ENCODE measurements around the gene RABAC1.
A peak's percentile ranks its signal among the peaks of the same experiment; 100 is the strongest.

Gene RABAC1

DNA sequence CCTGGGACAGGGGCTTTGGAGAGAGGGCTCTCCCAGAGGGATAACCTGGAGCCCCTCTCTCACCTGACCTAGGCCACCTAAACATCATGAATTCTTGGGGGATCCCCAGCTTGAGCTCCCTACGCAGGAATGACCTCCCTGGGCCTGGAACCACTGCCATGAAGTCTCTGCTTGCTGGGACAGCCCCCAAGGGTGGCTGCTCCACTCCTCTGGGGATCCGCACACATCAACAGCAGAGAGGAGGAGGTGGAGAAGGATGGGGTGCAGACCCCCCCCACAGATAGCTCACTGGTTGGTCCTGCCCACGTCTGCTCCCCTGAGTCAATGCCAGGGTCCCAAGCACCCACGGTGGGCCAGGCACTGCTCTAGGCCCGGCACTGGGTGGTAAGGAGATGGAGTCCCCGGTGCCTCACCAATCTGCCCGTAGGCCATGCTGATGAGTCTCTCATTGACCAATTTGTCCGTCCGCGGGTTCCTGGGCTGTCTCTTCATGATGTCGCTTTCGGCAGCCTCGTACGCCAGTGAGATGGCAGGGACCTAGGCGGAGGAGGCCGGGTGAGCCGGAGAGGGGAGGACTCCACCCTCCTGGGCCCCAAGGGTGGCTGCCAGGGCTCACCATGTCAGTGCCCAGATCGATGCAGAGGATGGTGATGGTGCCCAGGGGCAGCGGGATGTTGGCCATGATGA is 10.8 kb upstream of the RABAC1 start:
- no peak for TF ChIP-seq CTCF (IDR thresholded peaks at IDR 0.05; ENCODE audit: low read depth, low read length)
- no peak overlapping the region for H3K4me3 ChIP-seq (replicated peaks in 1 of 2; ENCODE audit: low read depth in 2 of 2, low read length in 2 of 2)
- no peak for DNase-seq (ENCODE audit: low read depth in 2 of 2)

- no peak for DNase-seq (ENCODE audit: low read depth in 2 of 2)
- TF ChIP-seq CTCF (IDR thresholded peaks at IDR 0.05; ENCODE audit: low read depth, low read length), result no peak
- H3K4me3 ChIP-seq (replicated peaks in 1 of 2; ENCODE audit: low read depth in 2 of 2, low read length in 2 of 2), result no peak overlapping the region
Measured at GRCh38 chr19:41968751-41969595, 9.9 kb upstream of the RABAC1 start.

DNA sequence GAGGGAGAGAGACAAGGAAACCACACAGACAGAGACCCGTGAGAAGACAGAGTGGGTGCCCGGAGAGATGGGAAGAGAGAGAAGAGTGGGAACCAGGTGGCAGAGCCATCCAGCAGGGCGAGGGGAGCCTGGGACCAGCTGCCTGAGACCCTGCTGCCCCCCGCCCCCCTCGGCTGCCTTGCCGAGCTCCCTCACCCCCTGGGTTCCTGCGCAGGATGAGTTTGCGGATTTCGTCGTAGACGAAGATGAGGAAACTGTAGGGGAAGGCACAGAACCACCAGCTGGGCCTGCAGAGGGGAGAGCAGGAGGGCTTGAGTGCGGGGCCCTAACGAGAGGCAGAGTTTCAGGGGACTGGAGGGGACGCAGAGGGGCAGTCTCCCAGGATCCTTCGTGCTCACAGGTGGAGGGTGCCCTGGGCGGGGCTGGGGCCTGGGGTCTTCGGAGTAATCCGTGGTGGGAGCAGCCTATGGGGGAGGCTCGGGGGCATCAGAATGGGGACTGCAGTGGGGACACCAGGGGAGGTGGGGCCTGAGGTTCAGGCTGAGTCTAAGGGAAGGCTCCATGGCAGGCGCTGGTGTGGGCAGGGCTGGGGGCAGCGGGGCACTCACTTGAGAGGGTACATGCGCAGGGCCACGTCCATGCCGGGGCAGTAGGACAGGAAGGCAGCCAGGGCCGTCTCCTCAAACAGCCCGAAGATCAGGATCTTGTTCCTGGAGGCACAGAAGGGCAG is 8.1 kb upstream of the RABAC1 start:
- H3K4me3 ChIP-seq (replicated peaks in 1 of 2; ENCODE audit: low read depth in 2 of 2, low read length in 2 of 2), result no peak overlapping the region
- DNase-seq (ENCODE audit: low read depth in 2 of 2), result no peak
- no peak for TF ChIP-seq CTCF (IDR thresholded peaks at IDR 0.05; ENCODE audit: low read depth, low read length)

DNA sequence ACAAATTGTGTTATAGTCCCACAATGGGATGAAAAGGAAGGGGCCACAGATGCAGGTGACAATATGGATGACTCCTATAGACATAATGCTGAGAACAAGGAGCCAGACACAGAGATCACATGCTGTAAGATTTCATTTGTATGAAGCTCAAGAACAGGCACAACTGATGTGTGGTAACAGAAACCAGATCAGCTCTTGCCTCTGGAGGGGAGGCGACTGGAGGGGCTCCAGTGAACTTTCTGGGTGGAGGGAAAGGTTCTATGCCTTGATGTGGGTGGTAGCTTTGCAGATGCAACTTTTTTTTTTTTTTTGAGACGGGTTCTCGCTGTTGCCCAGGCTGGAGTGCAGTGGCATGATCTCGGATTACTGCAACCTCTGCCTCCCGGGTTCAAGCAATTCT is 6.0 kb upstream of the RABAC1 start:
- DNase-seq (ENCODE audit: low read depth in 2 of 2), result no peak
- H3K4me3 ChIP-seq (replicated peaks in 1 of 2; ENCODE audit: low read depth in 2 of 2, low read length in 2 of 2), result no peak overlapping the region
- TF ChIP-seq CTCF (IDR thresholded peaks at IDR 0.05; ENCODE audit: low read depth, low read length), result no peak

- H3K4me3 ChIP-seq (replicated peaks in 1 of 2; ENCODE audit: low read depth in 2 of 2, low read length in 2 of 2), result no peak overlapping the region
- no peak for TF ChIP-seq CTCF (IDR thresholded peaks at IDR 0.05; ENCODE audit: low read depth, low read length)
- no peak for DNase-seq (ENCODE audit: low read depth in 2 of 2)
Measured at GRCh38 chr19:41960973-41961372, 1.9 kb upstream of the RABAC1 start.

DNA sequence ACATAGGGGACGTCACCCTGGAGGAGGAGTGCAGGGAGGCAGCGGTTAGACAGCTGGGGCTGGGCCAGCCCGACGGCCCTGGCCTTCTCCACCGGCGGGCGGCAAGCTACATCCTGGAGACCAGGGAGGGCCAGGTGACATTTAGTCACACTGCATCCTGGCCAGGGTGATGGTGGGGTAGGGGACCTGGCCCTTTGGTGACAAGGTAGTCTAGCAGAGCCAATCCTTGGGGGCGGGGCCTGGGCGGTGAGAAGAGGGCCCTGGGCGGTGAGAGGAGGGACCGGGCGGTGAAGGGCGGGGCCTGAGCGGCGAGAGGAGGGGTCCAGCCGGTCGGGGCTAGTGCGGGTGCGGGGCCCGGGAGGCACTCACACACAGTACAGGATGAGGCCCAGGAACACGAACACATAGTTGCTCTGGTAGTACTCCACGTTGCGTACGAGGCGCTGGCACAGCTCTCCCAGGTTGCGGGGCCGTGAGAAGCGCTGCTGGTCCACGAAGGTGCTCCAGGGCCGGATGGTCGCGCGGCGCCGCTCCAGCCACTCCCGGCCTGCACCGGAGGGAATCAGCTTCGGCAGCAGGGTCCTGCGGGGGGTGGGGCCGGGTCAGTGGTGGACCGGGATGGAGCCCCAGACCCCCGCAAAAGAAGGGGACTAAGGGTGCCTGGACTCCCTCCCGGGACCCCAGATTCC is 610 bp downstream of the RABAC1 start:
- DNase-seq (ENCODE audit: low read depth in 2 of 2), result peak; percentile 71 to 74
- peak overlapping the region; percentile 88 to 96 for H3K4me3 ChIP-seq (replicated peaks in 1 of 2; ENCODE audit: low read depth in 2 of 2, low read length in 2 of 2)
- TF ChIP-seq CTCF (IDR thresholded peaks at IDR 0.05; ENCODE audit: low read depth, low read length), result no peak

Data from cardiac fibroblast (primary cell).